K562 (cell line): ENCODE results near the gene PLSCR3. TPM values are rescaled to one million over a fixed set of nuclear protein-coding genes. Genes with fewer than 3 reads are reported as not detected.

Experiments
- ATAC-seq: fragments of 200-7000 bp; cut with Tn5 transposase; 3 replicates; pipeline ENCODE4 v1.9.1; 2020; ENCODE audit warnings: moderate library complexity
- BruUV-seq: library from RNA; stranded (reverse); fragments of 400-500 nt; replicated peaks from 2 replicates; lab custom pipeline; 2021; lab: Mats Ljungman, UMichigan
- CTCF ChIA-PET: fragments of 300-600 bp; formaldehyde crosslinking; extraction: SDS; loops from one replicate; lab custom pipeline; 2021; ENCODE audit warnings: low intra/inter-chr PET ratio; lab: Yijun Ruan, JAX
- POLR2A ChIA-PET: fragments of 300-600, 350-650 bp; sonication (Branson Sonifier 250); formaldehyde crosslinking; extraction: SDS; loops from one replicate; lab custom pipeline; 2021; ENCODE audit warnings: antibody characterized with exemption, inconsistent platforms; lab: Yijun Ruan, JAX
- DNase-seq, 4 experiments: peaks; one replicate each; pipeline versions ENCODE4 v3.0.0 to v3.0.0-alpha.2; 2011 to 2018; ENCODE audit warnings: low spot score in 3 of 4, mixed read lengths in 3 of 4; ENCODE audit errors: extremely low read depth in 1 of 4
- FAIRE-seq: peaks from 2 replicates; lab custom pipeline; 2011; peaks lifted over from hg19 to GRCh38; lab: Jason Lieb, UNC
- H2AFZ ChIP-seq: 2 replicates; pipeline ENCODE4 v1.6.0; 2011; ENCODE audit warnings: low read depth, low read length, control low read depth, inconsistent platforms
- H3K27ac ChIP-seq: fragments of 200-600 bp; 3 replicates; pipeline ENCODE4 v1.8.0; 2011; ENCODE audit warnings: low read depth, mild to moderate bottlenecking, control low read depth, inconsistent platforms, low read length, moderate library complexity, mixed read lengths; ENCODE audit errors: extremely low read depth
- H3K27me3 ChIP-seq, 2 experiments: fragments of 300-600 bp in 1 of 2; 2 replicates in 1 of 2; 3 replicates in 1 of 2; pipeline versions ENCODE4 v1.6.0 to v1.8.0; 2011; ENCODE audit warnings: inconsistent platforms in 2 of 2, low read length in 2 of 2, mild to moderate bottlenecking in 1 of 2, mixed read lengths in 1 of 2, moderate library complexity in 1 of 2; ENCODE audit not compliant: control insufficient read depth in 2 of 2, insufficient read depth in 2 of 2
- H3K36me3 ChIP-seq: fragments of 300-600 bp; 3 replicates; pipeline ENCODE4 v1.8.0; 2011; ENCODE audit warnings: mild to moderate bottlenecking, low read length, inconsistent platforms; ENCODE audit not compliant: control insufficient read depth, insufficient read depth
- H3K4me1 ChIP-seq, 2 experiments: fragments of 200-600 bp in 1 of 2; replicated peaks in 1 of 2; 2 replicates in 1 of 2; 3 replicates in 1 of 2; pipeline versions ENCODE4 v1.5.1 to v1.8.0; 2011; ENCODE audit warnings: inconsistent platforms in 2 of 2, low read length in 2 of 2, mild to moderate bottlenecking in 1 of 2, mixed read lengths in 1 of 2, moderate library complexity in 1 of 2; ENCODE audit not compliant: control insufficient read depth in 2 of 2, insufficient read depth in 2 of 2
- H3K4me2 ChIP-seq: 2 replicates; pipeline ENCODE4 v1.6.1; 2011; ENCODE audit warnings: low read length, control low read depth, inconsistent platforms, mixed read lengths; ENCODE audit not compliant: insufficient read depth
- H3K4me3 ChIP-seq: fragments of 200-600 bp; sonication (generic), shearing (Covaris generic); 2 replicates; pipeline ENCODE4 v1.5.1; 2016; ENCODE audit warnings: control low read depth, inconsistent platforms
- H3K79me2 ChIP-seq: fragments of 200-600 bp; 3 replicates; pipeline ENCODE4 v1.8.0; 2011; ENCODE audit warnings: low read length, inconsistent platforms; ENCODE audit not compliant: control insufficient read depth, insufficient read depth
- H3K9ac ChIP-seq, 2 experiments: 2 replicates each; pipeline versions ENCODE4 v1.6.0 to v1.6.1; 2011; ENCODE audit warnings: low read depth in 2 of 2, low read length in 2 of 2, control low read depth in 1 of 2, inconsistent platforms in 1 of 2, mild to moderate bottlenecking in 1 of 2, mixed read lengths in 1 of 2; ENCODE audit not compliant: insufficient read depth in 1 of 2
- H3K9me1 ChIP-seq: one replicate; pipeline ENCODE4 v1.6.0; 2011; ENCODE audit warnings: inconsistent platforms, mild to moderate bottlenecking, low read length, moderate library complexity; ENCODE audit not compliant: control insufficient read depth, insufficient read depth
- H3K9me3 ChIP-seq: replicated peaks from 2 replicates; pipeline ENCODE4 v1.5.1; 2011; ENCODE audit warnings: low read depth, low read length, inconsistent platforms; ENCODE audit not compliant: control insufficient read depth, insufficient read depth
- H4K20me1 ChIP-seq: replicated peaks from 2 replicates; pipeline ENCODE4 v1.6.1; 2011; ENCODE audit warnings: low read length, inconsistent platforms, mixed read lengths; ENCODE audit not compliant: control insufficient read depth, insufficient read depth
- CREB5 ChIP-seq: fragments of 250-450 bp; sonication (Bioruptor Pico); IDR thresholded peaks from 2 replicates; pipeline ENCODE4 v1.5.0; 2020; ENCODE audit warnings: mild to moderate bottlenecking
- RBM25 ChIP-seq: fragments of 200-400 bp; formaldehyde crosslinking; IDR thresholded peaks from 2 replicates; pipeline ENCODE4 v1.6.1; 2018; ENCODE audit warnings: low read length, low read depth, moderate library complexity; ENCODE audit not compliant: severe bottlenecking
- ZC3H8 ChIP-seq: fragments of 450-650 bp; IDR thresholded peaks from 2 replicates; pipeline ENCODE4 v1.6.1; 2017
- ZNF121 ChIP-seq: sonication (generic); formaldehyde crosslinking; conservative IDR thresholded peaks from 2 replicates; pipeline ENCODE4 v1.8.0; 2022; ENCODE audit warnings: missing genetic modification reagents
- WGBS: fragments of 100-300 bp; shearing (Covaris generic); methylation state at CpG from one replicate; pipeline ENCODE4 v1.1.6; 2016; ENCODE audit warnings: low coverage, mixed read lengths; ENCODE audit not compliant: insufficient coverage; ENCODE audit errors: missing lambda C conversion rate; 5-methylcytosine and 5-hydroxymethylcytosine counted together
- in situ Hi-C: fragments of 300-500 bp; cut with MboI; formaldehyde crosslinking; loops from 4 replicates; pipeline ENCODE4 v1.15.0; 2018; ENCODE audit warnings: inconsistent platforms, mixed read lengths
- intact Hi-C: fragments of 100-400 bp; cut with micrococcal nuclease; formaldehyde crosslinking; loops from 2 replicates; pipeline ENCODE4 v1.14.2; 2022
- polyA plus RNA-seq, 8 experiments: library from polyadenylated mRNA; depleted of rRNA in 4 of 8; stranded (reverse) in 5 of 8; unstranded in 3 of 8; fragments of >200 nt; fragmentation: Nextera tagmentation in 2 of 8; fragmentation: Illumina TruSeq in 1 of 8; extraction: Ambion mirVana in 2 of 8; extraction: Trizol in 1 of 8; gene quantifications; 2 replicates each; pipeline versions ENCODE4 v1.2.1 to v1.2.3, GENCODE V29; 2011 to 2014; ENCODE audit warnings: inconsistent platforms in 1 of 8, missing spikeins in 1 of 8
- total RNA-seq, 7 experiments: library from RNA; depleted of rRNA in 6 of 7; stranded (reverse); fragments of >200 nt in 6 of 7; fragmentation: Illumina TruSeq in 2 of 7; extraction: Trizol in 2 of 7; gene quantifications; 2 replicates each; pipeline versions ENCODE4 v1.2.1 to v1.2.3, GENCODE V29; 2011 to 2021; ENCODE audit warnings: low replicate concordance in 1 of 7
- TF ChIP-seq, protein P1 (sequence below): fragments of 450-650 bp; IDR thresholded peaks from 2 replicates; pipeline ENCODE4 v1.6.1; 2016

The PLSCR3 gene
- total and polyA plus RNA-seq, 9 of the 15 experiments (the other 6 are each of a cell fraction or from before 2014, with no cell fraction given) = 3.2 to 16.8 (median 4.5) TPM

- no peak overlapping the region for H3K4me3 ChIP-seq
- peaks cover 9 to 29% of the 10 kb centered on the region in 2 experiments; a peak in 4 of 5 replicates for H3K4me1 ChIP-seq
- no peak overlapping the region for H3K27ac ChIP-seq
- no peak overlapping the region for H3K4me2 ChIP-seq
- TF ChIP-seq CREB5 (CRISPR knock-in tag) (no peak), RBM25 (peak; percentile 41), ZNF121 (CRISPR knock-in tag) (peak; percentile 85)
- WGBS = 70% methylated on average over 2 of the region's 2 CpGs
- peaks cover 3% of the 10 kb centered on the region; the same call in 1 of the 3 replicates for H3K36me3 ChIP-seq
- in situ Hi-C loops = no loop called here
- no peak overlapping the region for H3K9ac ChIP-seq
- H3K9me1 ChIP-seq = no peaks in the 10 kb centered on the region
- intact Hi-C loops = no loop called here
- CTCF ChIA-PET = no interaction called here
- ATAC-seq (no peak), DNase-seq (no peak), FAIRE-seq (no peak)
- POLR2A ChIA-PET = interaction anchor here (0.8 to 1.2 kb wide), 2 partner anchors 12 to 78 kb away, joined by 3 read pairs; no protein-coding TSS in a partner anchor
- H3K79me2 ChIP-seq = peaks cover 8% of the 10 kb centered on the region; the same call in 2 of the 3 replicates
- no peaks in the 10 kb centered on the region for H3K27me3 ChIP-seq
- H2AFZ ChIP-seq = no peak overlapping the region
- BruUV-seq = no TSS peak
- H3K9me3 ChIP-seq = no peaks in the 10 kb centered on the region
- H4K20me1 ChIP-seq = no peaks in the 10 kb centered on the region
These were observed 4.3 kb upstream of the PLSCR3 start for GRCh38 chr17:7398612-7399011.

DNA sequence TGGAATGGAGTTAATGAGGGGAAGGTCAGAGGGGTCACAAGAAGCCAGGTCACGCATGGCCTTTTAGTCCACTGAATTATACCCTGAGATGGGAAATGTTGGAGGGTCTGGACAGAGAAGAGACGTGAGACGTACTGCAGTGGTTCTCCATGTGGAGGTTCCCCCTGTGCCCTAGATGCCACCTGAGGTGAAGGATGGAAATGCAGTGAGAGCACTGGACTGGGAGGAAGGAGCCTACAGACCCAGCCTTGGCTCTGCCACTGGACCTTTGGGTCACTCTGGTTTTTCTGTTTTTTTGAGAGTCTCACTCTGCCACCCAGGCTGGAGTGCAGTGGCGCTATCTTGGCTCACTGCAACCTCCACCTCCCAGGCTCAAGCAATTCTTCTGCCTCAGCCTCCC lies 1.8 kb upstream of the PLSCR3 start:
- FAIRE-seq = no peak
- Histone ChIP-seq H3K4me1 (peaks cover 3 to 29% of the 10 kb centered on the region in 2 experiments; a peak in 4 of 5 replicates), H3K27me3 (no peaks in the 10 kb centered on the region), H3K9me1 (no peaks in the 10 kb centered on the region), H3K9ac (no peak overlapping the region), H3K79me2 (no peaks in the 10 kb centered on the region), H3K9me3 (no peaks in the 10 kb centered on the region), H2AFZ (no peak overlapping the region), H3K4me2 (no peak overlapping the region), H3K4me3 (no peak overlapping the region), H3K27ac (no peak overlapping the region), H3K36me3 (no peaks in the 10 kb centered on the region; the same call in 2 of the 3 replicates), H4K20me1 (no peaks in the 10 kb centered on the region)
- WGBS = 90% methylated on average over 2 of the region's 4 CpGs
- BruUV-seq = no TSS peak
- no peak for ATAC-seq
- in situ Hi-C loops (no loop called here), intact Hi-C loops (no loop called here)
- no peak for DNase-seq
- CTCF ChIA-PET = no interaction called here
- TF ChIP-seq, protein P1, sequence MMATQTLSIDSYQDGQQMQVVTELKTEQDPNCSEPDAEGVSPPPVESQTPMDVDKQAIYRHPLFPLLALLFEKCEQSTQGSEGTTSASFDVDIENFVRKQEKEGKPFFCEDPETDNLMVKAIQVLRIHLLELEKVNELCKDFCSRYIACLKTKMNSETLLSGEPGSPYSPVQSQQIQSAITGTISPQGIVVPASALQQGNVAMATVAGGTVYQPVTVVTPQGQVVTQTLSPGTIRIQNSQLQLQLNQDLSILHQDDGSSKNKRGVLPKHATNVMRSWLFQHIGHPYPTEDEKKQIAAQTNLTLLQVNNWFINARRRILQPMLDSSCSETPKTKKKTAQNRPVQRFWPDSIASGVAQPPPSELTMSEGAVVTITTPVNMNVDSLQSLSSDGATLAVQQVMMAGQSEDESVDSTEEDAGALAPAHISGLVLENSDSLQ = no peak
- TF ChIP-seq ZC3H8 = no peak
- POLR2A ChIA-PET = no interaction called here
